ENCODE measurements around the gene P2RY1. TPM values are rescaled to one million over a fixed set of nuclear protein-coding genes. Genes with fewer than 3 reads are reported as not detected.

P2RY1 gene
- total RNA-seq, 3 donors from 2014 or later, result 0.98 to 10.9 (median 1.2) TPM

DNA sequence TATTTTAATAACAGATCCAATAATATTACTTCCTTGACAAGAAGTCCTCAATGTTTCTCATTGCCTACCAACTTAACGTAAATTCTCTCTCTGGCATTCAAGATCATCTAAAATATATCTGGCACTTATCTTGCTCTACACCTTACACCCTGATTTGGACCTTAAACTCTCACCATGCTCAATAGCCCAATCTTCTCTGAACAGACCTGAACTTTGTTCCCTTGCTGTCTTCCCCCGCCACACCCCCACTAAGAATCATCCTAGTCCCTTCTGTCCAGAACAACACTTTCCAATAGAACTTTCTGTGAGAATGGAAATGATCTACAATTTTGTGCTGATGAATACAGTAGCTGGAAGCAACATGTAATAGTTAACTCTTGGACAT, 44.9 kb downstream of the P2RY1 start:
- no peaks in the 10 kb centered on the region for H3K4me1 ChIP-seq
- DNase-seq (ENCODE audit: low spot score in 2 of 2), result no peak
- H3K36me3 ChIP-seq, result no peaks in the 10 kb centered on the region
- H3K27me3 ChIP-seq, result no peaks in the 10 kb centered on the region
- H3K9me3 ChIP-seq, result no peaks in the 10 kb centered on the region
- H3K4me3 ChIP-seq, result no peak overlapping the region
- TF ChIP-seq POLR2A (IDR thresholded peaks at IDR 0.05) (no peak), CTCF (IDR thresholded peaks at IDR 0.05) (no peak), POLR2AphosphoS5 (IDR thresholded peaks at IDR 0.05) (no peak)
- intact Hi-C loops (cut with DNase I; ENCODE audit: low total_unique reads), result no loop called here
- H3K27ac ChIP-seq, result no peak overlapping the region

DNA sequence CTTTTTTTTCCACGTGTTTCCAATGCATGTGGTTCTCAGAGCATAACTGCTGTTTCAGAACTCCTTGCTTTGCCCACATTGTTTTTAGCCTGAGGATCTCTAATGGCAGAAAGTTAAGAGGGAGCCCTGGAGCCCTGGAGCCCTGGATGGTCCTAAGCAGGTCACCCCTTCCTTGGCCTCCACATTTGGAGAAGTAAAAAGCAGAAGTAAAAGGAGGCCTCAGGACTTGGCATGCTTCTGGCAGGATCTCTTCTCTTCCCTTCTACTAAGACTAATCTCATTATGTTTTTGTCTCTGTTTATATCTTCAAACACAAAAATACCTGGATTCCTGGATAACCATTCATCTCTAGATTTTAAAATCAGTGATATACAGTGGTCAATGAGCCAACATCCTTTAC, 50.1 kb downstream of the P2RY1 start:
- intact Hi-C loops (cut with DNase I; ENCODE audit: low total_unique reads), result no loop called here
- no peak overlapping the region for H3K27ac ChIP-seq
- H3K36me3 ChIP-seq, result no peaks in the 10 kb centered on the region
- H3K4me1 ChIP-seq, result no peaks in the 10 kb centered on the region
- no peak for DNase-seq (ENCODE audit: low spot score in 2 of 2)
- H3K4me3 ChIP-seq, result no peak overlapping the region
- H3K9me3 ChIP-seq, result no peaks in the 10 kb centered on the region
- H3K27me3 ChIP-seq, result no peaks in the 10 kb centered on the region
- TF ChIP-seq CTCF (IDR thresholded peaks at IDR 0.05), result no peak
- TF ChIP-seq POLR2A (IDR thresholded peaks at IDR 0.05), result no peak
- TF ChIP-seq POLR2AphosphoS5 (IDR thresholded peaks at IDR 0.05), result no peak

All from breast epithelium (tissue), 4 donors.